Fibroblast of the aortic adventitia (primary cell): ENCODE measurements around the gene ACACB. TPM values are rescaled to one million over a fixed set of nuclear protein-coding genes. Genes with fewer than 3 reads are reported as not detected.

Experiments
- DNase-seq: peaks from one replicate; pipeline ENCODE4 v3.0.0-alpha.2; 2010; ENCODE audit warnings: low read depth
- H3K4me3 ChIP-seq: 2 replicates; pipeline ENCODE4 v1.5.1; 2011; ENCODE audit warnings: low read depth, mild to moderate bottlenecking, control low read depth, low read length, moderate library complexity
- CTCF ChIP-seq: IDR thresholded peaks from 2 replicates; pipeline ENCODE4 v1.5.1; 2011; ENCODE audit warnings: mild to moderate bottlenecking, low read length, control low read depth, inconsistent platforms; ENCODE audit not compliant: insufficient read depth
- total RNA-seq: library from RNA; depleted of rRNA; stranded (reverse); fragments of >200 nt; gene quantifications from 2 replicates; pipeline ENCODE4 v1.2.3, GENCODE V29; 2012; ENCODE audit warnings: low replicate concordance

ACACB gene
- total RNA-seq, result 14.7 and 31.2 TPM in 2 replicates

GRCh38 chr12:109115758-109116610 is at the start of gene ACACB:
Gene ACACB, plus strand, starts transcription at chr12:109116587. Its CDS starts 22,819 bp downstream, at chr12:109139406.
- TF ChIP-seq CTCF, result no peak
- no peak for DNase-seq
- H3K4me3 ChIP-seq, result no peak within 1 kb of the TSS

GRCh38 chr12:109069307-109070271 is 46.8 kb upstream of the ACACB start:
- H3K4me3 ChIP-seq, result no peak overlapping the region
- DNase-seq, result no peak
- no peak for TF ChIP-seq CTCF

- no peak overlapping the region for H3K4me3 ChIP-seq
- no peak for DNase-seq
- no peak for TF ChIP-seq CTCF
These were observed 41.5 kb upstream of the ACACB start for GRCh38 chr12:109074866-109075265.

- TF ChIP-seq CTCF, result no peak
- no peak overlapping the region for H3K4me3 ChIP-seq
- no peak for DNase-seq
These were observed 33.6 kb upstream of the ACACB start for GRCh38 chr12:109082751-109083150.

GRCh38 chr12:109084425-109084824 is 32.0 kb upstream of the ACACB start:
- no peak for TF ChIP-seq CTCF
- no peak for DNase-seq
- H3K4me3 ChIP-seq, result no peak overlapping the region

GRCh38 chr12:109085590-109085989 is 30.8 kb upstream of the ACACB start:
- no peak overlapping the region for H3K4me3 ChIP-seq
- no peak for DNase-seq
- TF ChIP-seq CTCF, result no peak
